PC-9 (cell line): ENCODE results near the gene SUPT7L. TPM values are rescaled to one million over a fixed set of nuclear protein-coding genes. Genes with fewer than 3 reads are reported as not detected.

Experiments used
- BruUV-seq: library from RNA; stranded (reverse); fragments of 400-500 nt; replicated peaks from 2 replicates; lab custom pipeline; 2021; lab: Mats Ljungman, UMichigan
- CTCF ChIA-PET: fragments of 300-600 bp; sonication (Branson Sonifier 250); formaldehyde crosslinking; loops from one replicate; lab custom pipeline; 2022; ENCODE audit warnings: antibody characterized with exemption; lab: Charles Lee
- POLR2A ChIA-PET: fragments of 300-600 bp; sonication (Branson Sonifier 250); formaldehyde crosslinking; loops from one replicate; lab custom pipeline; 2022; ENCODE audit warnings: antibody characterized with exemption; ENCODE audit not compliant: unreplicated experiment; lab: Charles Lee
- DNase-seq, 2 experiments: peaks; one replicate each; pipeline versions ENCODE4 v3.0.0 to v3.0.0-alpha.2; 2015 to 2022; ENCODE audit warnings: mixed read lengths in 1 of 2
- H2AFZ ChIP-seq: fragments of 200-600 bp; sonication (generic); 2 replicates; pipeline ENCODE4 v1.8.1; 2017; ENCODE audit warnings: antibody characterized with exemption
- H3F3A ChIP-seq: fragments of 200-600 bp; sonication (generic); 2 replicates; pipeline ENCODE4 v1.8.1; 2017; ENCODE audit warnings: antibody characterized with exemption, mild to moderate bottlenecking, low read depth; ENCODE audit not compliant: insufficient read depth
- H3K27ac ChIP-seq: fragments of 200-600 bp; sonication (generic); 2 replicates; pipeline ENCODE4 v1.6.1; 2016; ENCODE audit warnings: mixed run types
- H3K27me3 ChIP-seq: fragments of 200-600 bp; sonication (generic); 2 replicates; pipeline ENCODE4 v1.6.1; 2016; ENCODE audit warnings: low read depth, mixed run types; ENCODE audit not compliant: insufficient read depth
- H3K36me3 ChIP-seq: fragments of 200-600 bp; sonication (generic); 2 replicates; pipeline ENCODE4 v1.6.1; 2016; ENCODE audit warnings: low read depth, mixed run types
- H3K4me1 ChIP-seq: fragments of 200-600 bp; sonication (generic); replicated peaks from 2 replicates; pipeline ENCODE4 v1.6.1; 2016; ENCODE audit warnings: mixed run types; ENCODE audit not compliant: insufficient read depth
- H3K4me2 ChIP-seq: fragments of 200-600 bp; sonication (generic); 2 replicates; pipeline ENCODE4 v1.6.1; 2017; ENCODE audit warnings: mixed run types
- H3K4me3 ChIP-seq: fragments of 200-600 bp; sonication (generic); 2 replicates; pipeline ENCODE4 v1.6.1; 2016; ENCODE audit warnings: mixed run types
- H3K79me2 ChIP-seq: fragments of 200-600 bp; sonication (generic); 2 replicates; pipeline ENCODE4 v1.6.1; 2017; ENCODE audit warnings: low read depth, mixed run types
- H3K9me2 ChIP-seq: fragments of 200-600 bp; sonication (generic); 2 replicates; pipeline ENCODE4 v1.8.1; 2017; ENCODE audit warnings: mild to moderate bottlenecking; ENCODE audit not compliant: insufficient read depth
- H3K9me3 ChIP-seq: fragments of 200-600 bp; sonication (generic); 2 replicates; pipeline ENCODE4 v1.8.1; 2016; ENCODE audit warnings: low read depth; ENCODE audit not compliant: insufficient read depth
- H4K20me1 ChIP-seq: fragments of 200-600 bp; sonication (generic); 2 replicates; pipeline ENCODE4 v1.8.1; 2017; ENCODE audit not compliant: insufficient read depth
- CTCF ChIP-seq: fragments of 200-600 bp; sonication (generic); conservative IDR thresholded peaks from 2 replicates; pipeline ENCODE4 v1.6.1; 2017; ENCODE audit warnings: mixed run types, antibody characterized with exemption, mild to moderate bottlenecking, moderate library complexity
- EZH2 ChIP-seq: fragments of 200-600 bp; sonication (generic); IDR thresholded peaks from 2 replicates; pipeline ENCODE4 v1.8.0; 2017; ENCODE audit warnings: antibody characterized with exemption, low read depth
- intact Hi-C: fragments of 100-400 bp; cut with micrococcal nuclease; formaldehyde crosslinking; loops from one replicate; pipeline ENCODE4 v1.10.0; 2022; ENCODE audit not compliant: unreplicated experiment
- total RNA-seq: library from RNA; stranded (reverse); gene quantifications from 2 replicates; pipeline ENCODE4 v1.2.3, GENCODE V29; 2021

The SUPT7L gene
- total RNA-seq, 1 experiment from 2014 or later, result 33.0 TPM

- H3K4me1 ChIP-seq, result peaks cover 97% of the 10 kb centered on the region
- H3K9me3 ChIP-seq, result no peaks in the 10 kb centered on the region
- H3K36me3 ChIP-seq, result no peaks in the 10 kb centered on the region
- no peak overlapping the region for H3K4me3 ChIP-seq
- H4K20me1 ChIP-seq, result no peaks in the 10 kb centered on the region
- peaks cover 23% of the 10 kb centered on the region for H3K79me2 ChIP-seq
- no peaks in the 10 kb centered on the region for H3K27me3 ChIP-seq
- no peak for TF ChIP-seq EZH2
- no peak for TF ChIP-seq CTCF
- ChIA-PET POLR2A (interaction anchor here (0.5 kb wide), 1 partner anchor 614 kb away, joined by 3 read pairs; no protein-coding TSS in a partner anchor), CTCF (no interaction called here)
- H3F3A ChIP-seq, result peaks cover 58% of the 10 kb centered on the region
- H3K9me2 ChIP-seq, result no peaks in the 10 kb centered on the region; the same call in 1 of the 2 replicates
- intact Hi-C loops, result loop anchor here (5.0 to 10.0 kb wide), 3 partner anchors 247 to 1047 kb away; partner anchors contain the start of gene PPP1CB
- H3K27ac ChIP-seq, result peak overlapping the region; percentile 98; the same call in 1 of the 2 replicates
- no peak overlapping the region for H3K4me2 ChIP-seq
- no peak for DNase-seq
- H2AFZ ChIP-seq, result no peak overlapping the region
- no TSS peak for BruUV-seq
Measured at GRCh38 chr2:27708257-27708654, 44.8 kb upstream of the SUPT7L start.

- peaks cover 56% of the 10 kb centered on the region for H3F3A ChIP-seq
- H3K9me3 ChIP-seq, result no peaks in the 10 kb centered on the region
- ChIA-PET CTCF (interaction anchor here (1.5 kb wide), 1 partner anchor 45 kb away, joined by 8 read pairs; no protein-coding TSS in a partner anchor), POLR2A (interaction anchor here (0.5 to 1.5 kb wide), 3 partner anchors 9 to 1163 kb away, joined by 3 to 18 read pairs (median 3); partner anchors contain the start of gene TRMT61B)
- intact Hi-C loops, result loop anchor here (5.0 to 10.0 kb wide), 3 partner anchors 247 to 1047 kb away; partner anchors contain the start of gene PPP1CB
- no peak for TF ChIP-seq EZH2
- TF ChIP-seq CTCF, result no peak
- H3K36me3 ChIP-seq, result no peaks in the 10 kb centered on the region
- H3K27me3 ChIP-seq, result no peaks in the 10 kb centered on the region
- H3K4me3 ChIP-seq, result no peak overlapping the region
- H4K20me1 ChIP-seq, result no peaks in the 10 kb centered on the region
- no peak for DNase-seq
- no peak overlapping the region for H2AFZ ChIP-seq
- H3K79me2 ChIP-seq, result peaks cover 17% of the 10 kb centered on the region
- BruUV-seq, result no TSS peak
- peak overlapping the region; percentile 62 for H3K4me2 ChIP-seq
- peaks cover 91% of the 10 kb centered on the region for H3K4me1 ChIP-seq
- peak overlapping the region; percentile 98 for H3K27ac ChIP-seq
- no peaks in the 10 kb centered on the region; the same call in 1 of the 2 replicates for H3K9me2 ChIP-seq
Measured at GRCh38 chr2:27707462-27708256, 44.2 kb upstream of the SUPT7L start.

- intact Hi-C loops, result loop anchor here (1.0 to 10.0 kb wide), 7 partner anchors 15 to 1049 kb away; partner anchors contain the start of genes BABAM2, PPP1CB and RBKS
- TF ChIP-seq EZH2, result no peak
- TF ChIP-seq CTCF, result no peak
- H3K36me3 ChIP-seq, result no peaks in the 10 kb centered on the region
- no peaks in the 10 kb centered on the region for H3K27me3 ChIP-seq
- H3K79me2 ChIP-seq, result peaks cover 9% of the 10 kb centered on the region
- H2AFZ ChIP-seq, result peak overlapping the region; percentile 58; the same call in 1 of the 2 replicates
- no peaks in the 10 kb centered on the region for H4K20me1 ChIP-seq
- no peaks in the 10 kb centered on the region for H3K9me3 ChIP-seq
- H3K4me1 ChIP-seq, result peaks cover 75% of the 10 kb centered on the region
- DNase-seq, result peak; percentile 79 to 98
- H3K4me3 ChIP-seq, result peak overlapping the region; percentile 15; the same call in 1 of the 2 replicates
- H3K4me2 ChIP-seq, result peak overlapping the region; percentile 62
- H3F3A ChIP-seq, result peaks cover 48% of the 10 kb centered on the region
- ChIA-PET POLR2A (interaction anchor here (0.6 to 1.5 kb wide), 11 partner anchors 11 to 1250 kb away, joined by 3 to 18 read pairs (median 4); partner anchors contain the start of gene NRBP1), CTCF (interaction anchor here (1.2 to 1.5 kb wide), 2 partner anchors 23 to 47 kb away, joined by 8 to 10 read pairs; no protein-coding TSS in a partner anchor)
- TSS peak; percentile 78 for BruUV-seq
- peak overlapping the region; percentile 98 for H3K27ac ChIP-seq
- H3K9me2 ChIP-seq, result no peaks in the 10 kb centered on the region
Measured at GRCh38 chr2:27705851-27706622, 42.6 kb upstream of the SUPT7L start.
